Measurements from ENCODE around the gene DNAH12. TPM values are rescaled to one million over a fixed set of nuclear protein-coding genes. Genes with fewer than 3 reads are reported as not detected.

Gene DNAH12
- polyA plus RNA-seq, 3 donors, result 0.03 TPM; not detected in 2

DNA sequence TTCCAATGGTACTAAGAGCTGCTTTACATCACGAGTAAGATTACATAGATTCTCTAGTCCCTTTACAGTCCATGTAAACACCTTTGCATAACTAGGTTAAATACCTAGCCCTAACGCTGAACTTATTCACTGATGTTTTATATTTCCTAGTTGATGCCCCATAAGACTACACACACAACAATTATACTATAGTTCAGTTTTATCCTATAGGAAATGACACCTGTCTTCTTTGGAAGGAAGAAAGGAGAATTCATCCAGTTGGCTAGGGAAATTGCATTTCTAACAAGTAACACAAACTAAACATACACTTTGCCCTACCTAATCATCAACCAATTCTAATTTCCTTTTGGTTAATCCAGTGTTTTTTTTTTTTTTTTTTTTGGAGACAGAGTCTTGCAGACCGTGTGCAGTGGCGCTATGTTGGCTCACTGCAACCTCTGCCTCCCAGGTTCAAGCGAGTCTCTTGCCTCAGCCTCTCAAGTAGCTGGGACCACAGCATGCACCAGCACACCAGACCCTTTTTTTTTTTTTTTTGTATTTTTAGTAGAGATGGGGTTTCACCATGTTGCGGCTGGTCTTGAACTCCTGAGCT, 25.8 kb upstream of the DNAH12 start:
- DNase-seq, result no peak
- Mint-ChIP-seq H3K36me3 (peaks cover 54 to 88% of the 10 kb centered on the region in 2 donors), H3K4me1 (no peaks in the 10 kb centered on the region), H3K9me3 (no peaks in the 10 kb centered on the region), H3K4me3 (no peak overlapping the region), H3K27ac (no peak overlapping the region), H3K27me3 (ENCODE audit: low read depth in 3 of 3) (no peaks in the 10 kb centered on the region)
- peaks cover 62 to 98% of the 10 kb centered on the region in 2 donors for H3K36me3 ChIP-seq (replicated peaks in 1 of 2; ENCODE audit: control insufficient read depth in 1 of 2, insufficient read depth in 2 of 2, low read length in 2 of 2)
- TF ChIP-seq, protein P1, sequence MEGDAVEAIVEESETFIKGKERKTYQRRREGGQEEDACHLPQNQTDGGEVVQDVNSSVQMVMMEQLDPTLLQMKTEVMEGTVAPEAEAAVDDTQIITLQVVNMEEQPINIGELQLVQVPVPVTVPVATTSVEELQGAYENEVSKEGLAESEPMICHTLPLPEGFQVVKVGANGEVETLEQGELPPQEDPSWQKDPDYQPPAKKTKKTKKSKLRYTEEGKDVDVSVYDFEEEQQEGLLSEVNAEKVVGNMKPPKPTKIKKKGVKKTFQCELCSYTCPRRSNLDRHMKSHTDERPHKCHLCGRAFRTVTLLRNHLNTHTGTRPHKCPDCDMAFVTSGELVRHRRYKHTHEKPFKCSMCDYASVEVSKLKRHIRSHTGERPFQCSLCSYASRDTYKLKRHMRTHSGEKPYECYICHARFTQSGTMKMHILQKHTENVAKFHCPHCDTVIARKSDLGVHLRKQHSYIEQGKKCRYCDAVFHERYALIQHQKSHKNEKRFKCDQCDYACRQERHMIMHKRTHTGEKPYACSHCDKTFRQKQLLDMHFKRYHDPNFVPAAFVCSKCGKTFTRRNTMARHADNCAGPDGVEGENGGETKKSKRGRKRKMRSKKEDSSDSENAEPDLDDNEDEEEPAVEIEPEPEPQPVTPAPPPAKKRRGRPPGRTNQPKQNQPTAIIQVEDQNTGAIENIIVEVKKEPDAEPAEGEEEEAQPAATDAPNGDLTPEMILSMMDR (IDR thresholded peaks at IDR 0.05), result no peak
- H4K20me1 ChIP-seq (ENCODE audit: insufficient read depth, low read length), result peaks cover 55% of the 10 kb centered on the region
- no CpG with 5 or more reads among the region's 6 CpGs for WGBS (ENCODE audit: insufficient coverage)
- no peak overlapping the region for H3K9ac ChIP-seq (ENCODE audit: insufficient read depth, low read length, poor library complexity, severe bottlenecking)
- no peak overlapping the region for H3K4me3 ChIP-seq (replicated peaks in 1 of 3; ENCODE audit: low read depth in 2 of 3, low read length in 3 of 3)
- no peaks in the 10 kb centered on the region for H3K9me3 ChIP-seq (replicated peaks in 1 of 2; ENCODE audit: control insufficient read depth in 1 of 2, insufficient read depth in 1 of 2, low read length in 2 of 2)
- no peaks in the 10 kb centered on the region for H3K4me1 ChIP-seq (ENCODE audit: control insufficient read depth in 1 of 2, insufficient read depth in 2 of 2, low read length in 2 of 2)
- no peak overlapping the region for H3K27ac ChIP-seq (ENCODE audit: low read depth in 1 of 2, low read length in 2 of 2)
- H2AFZ ChIP-seq (ENCODE audit: insufficient read depth, low read depth, low read length, poor library complexity, severe bottlenecking), result no peak overlapping the region
- intact Hi-C loops (cut with micrococcal nuclease), result no loop called here
- H3K4me2 ChIP-seq (replicated peaks; ENCODE audit: extremely low read depth, low read length, poor library complexity, severe bottlenecking), result no peak overlapping the region
- H3K79me2 ChIP-seq (ENCODE audit: insufficient read depth, low read length), result peaks cover 8% of the 10 kb centered on the region
- no peaks in the 10 kb centered on the region for H3K27me3 ChIP-seq (ENCODE audit: control insufficient read depth in 2 of 2, insufficient read depth in 2 of 2, low read length in 2 of 2)

DNA sequence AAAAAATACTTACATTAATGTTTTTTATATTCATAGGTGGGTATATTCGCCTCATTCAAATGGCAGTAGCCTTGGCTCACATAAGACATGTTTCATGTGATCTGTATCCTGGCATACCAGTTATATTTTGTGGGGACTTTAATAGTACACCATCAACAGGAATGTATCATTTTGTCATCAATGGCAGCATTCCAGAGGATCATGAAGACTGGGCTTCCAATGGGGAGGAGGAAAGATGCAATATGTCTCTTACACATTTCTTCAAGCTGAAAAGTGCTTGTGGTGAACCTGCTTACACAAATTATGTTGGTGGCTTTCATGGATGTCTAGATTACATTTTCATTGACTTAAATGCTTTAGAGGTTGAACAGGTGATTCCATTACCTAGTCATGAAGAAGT, 15.4 kb upstream of the DNAH12 start:
- peaks cover 29 to 50% of the 10 kb centered on the region in 2 donors for H3K36me3 ChIP-seq (replicated peaks in 1 of 2; ENCODE audit: control insufficient read depth in 1 of 2, insufficient read depth in 2 of 2, low read length in 2 of 2)
- no peak overlapping the region for H3K4me3 ChIP-seq (replicated peaks in 1 of 3; ENCODE audit: low read depth in 2 of 3, low read length in 3 of 3)
- H3K27ac ChIP-seq (ENCODE audit: low read depth in 1 of 2, low read length in 2 of 2), result no peak overlapping the region
- H3K79me2 ChIP-seq (ENCODE audit: insufficient read depth, low read length), result peaks cover 70% of the 10 kb centered on the region
- H3K27me3 ChIP-seq (ENCODE audit: control insufficient read depth in 2 of 2, insufficient read depth in 2 of 2, low read length in 2 of 2), result no peaks in the 10 kb centered on the region
- no peak for DNase-seq
- H3K4me2 ChIP-seq (replicated peaks; ENCODE audit: extremely low read depth, low read length, poor library complexity, severe bottlenecking), result no peak overlapping the region
- Mint-ChIP-seq H3K27me3 (ENCODE audit: low read depth in 3 of 3) (no peaks in the 10 kb centered on the region), H3K4me1 (peaks cover 32% of the 10 kb centered on the region), H3K9me3 (no peaks in the 10 kb centered on the region), H3K36me3 (peaks cover 19 to 41% of the 10 kb centered on the region in 2 donors), H3K4me3 (no peak overlapping the region), H3K27ac (peak overlapping the region in 1 of 7 donors; percentile 34)
- TF ChIP-seq, protein P1 (IDR thresholded peaks at IDR 0.05), result no peak
- intact Hi-C loops (cut with micrococcal nuclease), result loop anchor here (5.0 kb wide), 2 partner anchors 38 to 198 kb away; partner anchors contain the start of genes ARF4 (in 1 of the 2) and SLMAP (in 1 of the 2)
- H3K4me1 ChIP-seq (ENCODE audit: control insufficient read depth in 1 of 2, insufficient read depth in 2 of 2, low read length in 2 of 2), result peaks cover 25 to 27% of the 10 kb centered on the region in 2 donors
- H2AFZ ChIP-seq (ENCODE audit: insufficient read depth, low read depth, low read length, poor library complexity, severe bottlenecking), result no peak overlapping the region
- H4K20me1 ChIP-seq (ENCODE audit: insufficient read depth, low read length), result peaks cover 13% of the 10 kb centered on the region
- H3K9ac ChIP-seq (ENCODE audit: insufficient read depth, low read length, poor library complexity, severe bottlenecking), result no peak overlapping the region
- no CpG with 5 or more reads among the region's 1 CpG for WGBS (ENCODE audit: insufficient coverage)
- no peaks in the 10 kb centered on the region for H3K9me3 ChIP-seq (replicated peaks in 1 of 2; ENCODE audit: control insufficient read depth in 1 of 2, insufficient read depth in 1 of 2, low read length in 2 of 2)

Data from CD14-positive monocyte (primary cell).